HPDE6-E6E7 (cell line): Measurements from ENCODE around the gene DCANP1.

Experiments
- DNase-seq: peaks from one replicate; pipeline ENCODE4 v3.0.0; 2011; ENCODE audit warnings: missing footprints; ENCODE audit errors: extremely low spot score

The DCANP1 gene

DNA sequence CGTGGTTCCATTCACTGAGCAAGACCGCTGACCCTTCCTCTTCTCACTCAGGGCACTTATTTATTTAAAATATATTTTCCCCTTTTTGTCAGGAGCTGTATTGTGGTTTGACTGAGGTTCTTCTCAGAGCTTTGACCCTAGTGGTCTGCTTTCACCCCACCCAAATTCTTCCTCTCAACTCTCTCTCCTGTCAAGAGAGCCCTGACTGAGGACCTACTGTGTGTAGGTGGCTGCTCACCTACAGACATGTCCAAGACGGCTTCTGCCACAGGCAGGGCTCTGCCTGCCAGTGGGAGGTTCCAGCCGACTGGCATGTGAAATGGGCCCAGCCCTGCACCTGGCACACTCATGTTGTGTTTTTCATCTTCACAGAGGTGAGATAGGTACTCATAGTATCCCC, 5.2 kb downstream of the DCANP1 start:
- DNase-seq = no peak

GRCh38 chr5:135441350-135441831, 5.8 kb downstream of the DCANP1 start:
- no peak for DNase-seq

DNA sequence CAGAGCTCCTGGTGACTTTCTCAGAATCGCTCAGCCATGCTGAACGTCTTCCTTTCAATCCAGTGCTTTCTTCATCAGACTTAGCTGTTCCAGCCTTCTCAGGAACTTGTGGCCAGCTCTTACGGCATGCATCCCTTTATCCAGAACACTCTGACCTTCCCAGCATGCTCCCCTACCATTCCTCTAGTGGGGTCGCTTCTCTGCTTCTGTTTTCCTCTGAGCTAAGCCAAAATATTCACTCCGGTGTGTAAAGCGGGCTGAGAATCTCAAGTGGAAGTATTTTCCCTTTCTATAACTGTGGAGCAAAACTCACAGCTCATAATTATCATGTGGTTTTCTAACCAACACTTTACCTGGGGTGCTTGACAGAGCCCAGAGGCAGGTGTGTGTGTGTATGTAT, 6.2 kb downstream of the DCANP1 start:
- no peak for DNase-seq

GRCh38 chr5:135439231-135440205, 7.6 kb downstream of the DCANP1 start:
- no peak for DNase-seq

GRCh38 chr5:135438636-135439221, 8.4 kb downstream of the DCANP1 start:
- no peak for DNase-seq

DNA sequence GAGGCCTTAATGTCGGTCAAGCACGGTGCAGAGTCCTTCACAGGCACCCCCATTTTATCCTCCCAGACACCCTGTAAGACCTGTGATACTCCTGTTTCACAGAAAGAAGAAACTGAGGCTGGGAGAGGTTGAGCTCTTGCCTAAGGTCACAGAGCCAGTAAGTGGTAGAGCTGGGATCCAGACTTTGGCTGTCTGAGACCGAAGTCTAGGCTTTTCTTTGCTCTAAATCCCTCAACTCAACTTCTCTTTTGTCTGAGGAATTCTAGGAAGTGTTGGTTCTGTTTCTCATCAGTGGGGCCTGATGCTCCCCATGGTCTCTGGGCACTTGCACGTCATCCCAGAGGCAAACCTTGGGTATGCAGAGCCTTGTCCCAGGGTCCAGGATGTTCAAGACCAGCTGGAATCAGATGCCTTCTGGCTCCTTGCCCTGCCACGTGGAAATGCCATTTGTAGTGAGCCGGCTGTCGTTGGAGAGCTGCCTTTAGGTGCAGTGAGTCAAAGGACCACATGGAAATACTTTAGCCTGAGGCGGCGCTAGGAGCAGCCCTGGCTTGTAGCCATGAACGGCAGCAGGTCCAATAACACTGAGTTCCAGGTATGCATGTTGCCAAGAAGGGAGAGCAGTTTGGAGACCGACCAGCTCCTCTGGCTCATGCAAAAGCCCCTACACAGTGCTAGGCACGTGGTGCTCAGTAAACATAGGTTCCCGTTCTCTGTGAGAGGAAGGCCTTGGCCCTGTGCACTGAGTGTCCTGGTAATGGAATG, 9.2 kb downstream of the DCANP1 start:
- DNase-seq = peak; percentile 27

DNA sequence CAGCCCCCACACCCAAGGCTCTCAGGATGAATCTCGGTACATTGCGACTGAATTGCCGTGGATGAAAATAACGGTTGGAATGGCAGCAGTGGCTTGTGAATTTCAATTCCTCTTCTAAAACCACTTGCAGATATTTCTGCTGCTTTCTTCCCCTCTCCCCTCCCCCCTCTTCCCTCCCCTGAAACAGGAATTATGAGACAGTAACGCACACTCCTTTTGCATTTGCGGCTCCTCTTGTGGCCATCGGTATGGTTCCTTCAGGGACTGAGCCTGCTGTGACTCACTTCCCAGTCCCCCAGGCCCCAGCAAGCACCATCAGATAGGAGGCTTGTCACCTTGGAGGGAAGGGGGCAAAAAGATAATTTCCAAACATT, 9.7 kb downstream of the DCANP1 start:
- no peak for DNase-seq

DNA sequence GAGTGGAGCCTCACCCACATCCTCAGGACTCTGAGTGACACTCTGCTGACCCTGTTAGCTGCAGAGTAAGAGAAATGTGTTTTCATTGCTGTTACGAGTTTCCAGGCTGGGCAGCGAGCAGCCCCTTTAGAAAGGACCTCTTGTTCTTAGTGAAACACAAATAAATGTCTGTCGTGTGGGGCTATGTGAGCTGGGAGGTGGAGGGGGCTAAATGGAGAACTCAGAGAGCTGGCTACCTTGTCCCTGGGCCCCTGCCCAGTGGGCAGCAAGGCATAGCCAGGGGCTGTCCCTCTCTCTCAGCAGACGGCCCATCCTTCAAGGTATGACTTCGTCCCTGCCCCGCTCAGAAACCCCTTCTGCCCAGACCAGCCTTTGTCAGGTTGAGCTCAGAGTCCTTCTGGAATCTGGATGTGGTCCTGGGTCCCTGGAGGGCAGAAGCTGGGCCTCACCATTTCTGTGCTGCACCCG, 10.2 kb downstream of the DCANP1 start:
- no peak for DNase-seq

GRCh38 chr5:135435467-135436330, 11.4 kb downstream of the DCANP1 start:
- DNase-seq = no peak

- no peak for DNase-seq
Measured at GRCh38 chr5:135434591-135435466, 12.3 kb downstream of the DCANP1 start.

GRCh38 chr5:135433681-135434426, 13.3 kb downstream of the DCANP1 start:
- no peak for DNase-seq

- DNase-seq = no peak
Measured at GRCh38 chr5:135432113-135432512, 15.0 kb downstream of the DCANP1 start.

GRCh38 chr5:135430135-135430437, 17.1 kb downstream of the DCANP1 start:
- no peak for DNase-seq

- no peak for DNase-seq
Measured at GRCh38 chr5:135429301-135430134, 17.6 kb downstream of the DCANP1 start.

DNA sequence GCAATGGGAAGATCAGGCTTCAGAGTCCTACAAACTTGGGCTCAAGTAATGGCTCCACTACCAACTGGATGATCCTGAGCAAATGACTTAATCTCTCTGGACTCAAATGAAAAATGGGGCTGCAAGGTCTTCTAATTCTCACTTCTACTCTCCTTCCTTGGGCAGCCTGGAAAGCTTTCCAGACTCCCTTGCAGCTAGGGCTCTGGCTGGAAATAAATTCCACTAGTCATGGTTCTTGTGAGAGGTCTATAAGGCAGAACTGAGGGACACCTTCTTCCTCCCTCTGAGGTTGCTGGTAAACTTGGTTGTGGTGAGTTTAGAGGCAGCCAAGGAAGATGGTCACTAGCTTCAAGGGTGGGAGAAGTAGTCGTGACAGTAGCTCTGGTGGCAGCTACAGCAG, 18.6 kb downstream of the DCANP1 start:
- DNase-seq = no peak

DNA sequence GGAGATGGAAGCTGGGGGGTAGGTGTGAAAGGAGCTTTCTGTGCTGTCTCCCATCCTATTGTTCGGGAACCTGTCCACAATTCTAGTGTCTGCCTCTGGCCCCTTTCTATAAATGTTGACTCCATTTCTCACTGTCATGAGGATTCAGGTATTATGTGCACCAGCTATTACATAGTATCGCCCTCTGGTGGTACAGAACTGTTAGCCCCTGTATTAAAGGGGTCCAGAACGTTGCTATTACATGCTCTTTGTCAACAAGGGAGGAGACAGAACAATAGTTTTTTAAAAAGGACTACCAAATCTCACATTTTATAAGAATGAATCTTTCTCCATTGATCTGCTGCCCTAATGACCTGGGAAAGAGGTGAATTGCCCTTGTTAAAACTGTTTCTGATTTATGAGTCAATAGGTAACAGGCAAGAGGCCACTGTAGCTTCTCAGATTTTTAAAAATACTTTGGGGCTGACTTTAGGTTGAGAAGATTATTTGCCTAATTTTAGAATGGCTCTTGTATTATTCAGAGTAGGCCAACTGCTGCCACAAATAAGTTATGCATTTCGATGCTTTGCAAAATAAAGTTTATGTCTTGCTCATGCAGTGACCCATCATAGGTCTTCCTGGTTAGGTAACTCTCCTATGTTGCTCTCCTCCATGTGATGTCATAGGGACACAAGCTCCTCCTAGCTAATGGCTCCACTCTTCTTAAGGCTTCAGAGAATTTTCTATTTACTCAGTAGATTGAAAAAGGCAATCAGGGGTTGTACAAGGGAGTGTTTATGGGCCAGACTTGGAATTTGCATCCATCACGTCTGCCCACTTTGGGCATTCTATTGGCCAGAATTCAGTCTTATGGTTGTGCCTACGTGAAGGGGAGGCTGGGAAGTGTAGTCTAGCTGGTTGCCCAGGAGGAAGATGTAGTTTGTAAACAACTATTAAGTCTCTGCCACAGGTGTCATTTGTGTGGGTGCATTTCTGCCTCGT, 20.8 kb downstream of the DCANP1 start:
- DNase-seq = peak; percentile 57

- no peak for DNase-seq
Measured at GRCh38 chr5:135425641-135426040, 21.5 kb downstream of the DCANP1 start.

DNA sequence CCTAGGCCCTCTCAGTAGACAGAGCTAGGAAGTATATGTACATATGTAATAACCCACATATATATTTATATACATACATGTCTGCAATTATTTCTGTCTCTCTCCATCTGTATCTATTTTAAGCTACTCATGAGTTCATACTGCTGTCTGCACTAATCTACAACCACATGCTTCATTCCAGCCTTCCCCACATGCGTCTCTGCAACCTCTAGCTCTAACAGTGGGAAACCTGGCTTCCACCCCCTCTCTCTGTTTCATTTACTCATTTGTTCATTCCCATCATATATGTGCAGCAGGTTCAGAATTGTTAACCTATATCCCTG, 23.3 kb downstream of the DCANP1 start:
- DNase-seq = no peak
